H1 (cell line): ENCODE measurements around the gene OR11A1. TPM values are rescaled to one million over a fixed set of nuclear protein-coding genes. Genes with fewer than 3 reads are reported as not detected.

Source experiments
- CTCF ChIA-PET: fragments of 300-600 bp; sonication (Branson Sonifier 250); formaldehyde crosslinking; loops from one replicate; lab custom pipeline; 2021; ENCODE audit not compliant: partially characterized antibody; lab: Charles Lee
- POLR2A ChIA-PET: fragments of 300-600 bp; sonication (Branson Sonifier 250); formaldehyde crosslinking; loops from one replicate; lab custom pipeline; 2021; ENCODE audit warnings: inconsistent platforms; ENCODE audit not compliant: partially characterized antibody; lab: Charles Lee
- DNase-seq, 2 experiments: peaks; one replicate each; pipeline versions ENCODE4 v3.0.0 to v3.0.0-alpha.2; 2010 to 2022; ENCODE audit warnings: low spot score in 2 of 2, low read depth in 1 of 2, mixed read lengths in 1 of 2
- FAIRE-seq: peaks from 2 replicates; lab custom pipeline; 2011; peaks lifted over from hg19 to GRCh38; lab: Jason Lieb, UNC
- H2AFZ ChIP-seq: 2 replicates; pipeline ENCODE4 v1.8.1; 2012; ENCODE audit warnings: low read length, inconsistent platforms
- H2AK5ac ChIP-seq: 2 replicates; pipeline ENCODE4 v1.6.1; 2013; ENCODE audit warnings: low read depth, low read length
- H2BK120ac ChIP-seq: replicated peaks from 2 replicates; pipeline ENCODE3; 2013; ENCODE audit warnings: low read depth, low read length, inconsistent platforms
- H2BK12ac ChIP-seq: 2 replicates; pipeline ENCODE4 v1.6.1; 2013; ENCODE audit warnings: low read depth, low read length
- H2BK15ac ChIP-seq: 2 replicates; pipeline ENCODE4 v1.6.1; 2013; ENCODE audit warnings: low read length
- H2BK20ac ChIP-seq: 2 replicates; pipeline ENCODE4 v1.6.1; 2013; ENCODE audit warnings: low read length
- H2BK5ac ChIP-seq: 2 replicates; pipeline ENCODE4 v1.6.1; 2013; ENCODE audit warnings: low read depth, low read length
- H3K14ac ChIP-seq: 2 replicates; pipeline ENCODE4 v1.6.1; 2013; ENCODE audit warnings: inconsistent platforms; ENCODE audit not compliant: insufficient read length
- H3K18ac ChIP-seq: 2 replicates; pipeline ENCODE4 v1.6.1; 2013; ENCODE audit warnings: low read length; ENCODE audit errors: extremely low read depth
- H3K23ac ChIP-seq: 2 replicates; pipeline ENCODE4 v1.6.1; 2013; ENCODE audit warnings: inconsistent platforms; ENCODE audit not compliant: insufficient read length
- H3K23me2 ChIP-seq: 2 replicates; pipeline ENCODE4 v1.6.1; 2013; ENCODE audit warnings: low read depth, low read length
- H3K27ac ChIP-seq: 2 replicates; pipeline ENCODE4 v1.6.1; 2011; ENCODE audit warnings: low read depth, low read length, inconsistent platforms
- H3K27me3 ChIP-seq, 4 experiments: replicated peaks in 1 of 4; 1 replicate in 1 of 4; 2 replicates in 3 of 4; pipeline versions ENCODE4 v1.6.1 to v1.8.1; 2011 to 2013; ENCODE audit warnings: low read length in 3 of 4, mild to moderate bottlenecking in 3 of 4, inconsistent platforms in 2 of 4, mixed read lengths in 2 of 4, moderate library complexity in 1 of 4; ENCODE audit not compliant: control insufficient read depth in 3 of 4, insufficient read depth in 3 of 4; ENCODE audit errors: extremely low read depth in 1 of 4
- H3K36me3 ChIP-seq, 4 experiments: 2 replicates each; pipeline versions ENCODE4 v1.6.1 to v1.8.1; 2011 to 2013; ENCODE audit warnings: mild to moderate bottlenecking in 4 of 4, low read length in 3 of 4, moderate library complexity in 2 of 4, control low read depth in 1 of 4, inconsistent platforms in 1 of 4; ENCODE audit not compliant: insufficient read depth in 4 of 4, control insufficient read depth in 2 of 4
- H3K4ac ChIP-seq: replicated peaks from 2 replicates; pipeline ENCODE3; 2013; ENCODE audit warnings: low read length, low read depth, mixed read lengths, inconsistent platforms; ENCODE audit not compliant: insufficient read length
- H3K4me1 ChIP-seq, 4 experiments: replicated peaks in 1 of 4; 1 replicate in 1 of 4; 2 replicates in 3 of 4; pipeline versions ENCODE4 v1.6.1 to v1.8.1; 2011 to 2013; ENCODE audit warnings: low read length in 3 of 4, inconsistent platforms in 2 of 4, mixed read lengths in 1 of 4; ENCODE audit not compliant: insufficient read depth in 4 of 4, control insufficient read depth in 3 of 4
- H3K4me2 ChIP-seq, 2 experiments: 2 replicates each; pipeline versions ENCODE4 v1.6.1 to v1.8.1; 2011 to 2013; ENCODE audit warnings: low read depth in 2 of 2, low read length in 2 of 2, control low read depth in 1 of 2, inconsistent platforms in 1 of 2, mild to moderate bottlenecking in 1 of 2; ENCODE audit not compliant: insufficient read depth in 1 of 2
- H3K4me3 ChIP-seq, 4 experiments: fragments of 200-600, 300-600 bp in 1 of 4; sonication (generic), shearing (Covaris generic), sonication (Bioruptor Twin) in 1 of 4; 2 replicates each; pipeline versions ENCODE4 v1.5.1 to v1.8.1; 2011 to 2016; ENCODE audit warnings: low read length in 4 of 4, low read depth in 3 of 4, control low read depth in 2 of 4, inconsistent platforms in 2 of 4, mild to moderate bottlenecking in 2 of 4, mixed read lengths in 1 of 4, moderate library complexity in 1 of 4; ENCODE audit not compliant: insufficient read depth in 2 of 4; ENCODE audit errors: extremely low read depth in 1 of 4
- H3K56ac ChIP-seq: replicated peaks from 2 replicates; pipeline ENCODE3; 2013; ENCODE audit warnings: low read depth, mild to moderate bottlenecking, mixed read lengths, low read length, inconsistent platforms; ENCODE audit not compliant: insufficient read length
- H3K79me1 ChIP-seq: 2 replicates; pipeline ENCODE4 v1.6.1; 2013; ENCODE audit warnings: low read depth, low read length, control low read depth
- H3K79me2 ChIP-seq, 2 experiments: 2 replicates each; pipeline versions ENCODE4 v1.6.1 to v1.8.1; 2012 to 2013; ENCODE audit warnings: low read length in 2 of 2, mild to moderate bottlenecking in 2 of 2, inconsistent platforms in 1 of 2; ENCODE audit not compliant: insufficient read depth in 2 of 2, control insufficient read depth in 1 of 2
- H3K9ac ChIP-seq, 4 experiments: replicated peaks in 1 of 4; 1 replicate in 1 of 4; 2 replicates in 3 of 4; pipeline versions ENCODE4 v1.6.1 to v1.8.1; 2011 to 2013; ENCODE audit warnings: low read depth in 3 of 4, low read length in 3 of 4, control low read depth in 2 of 4, mild to moderate bottlenecking in 2 of 4, moderate library complexity in 2 of 4, inconsistent platforms in 1 of 4; ENCODE audit errors: extremely low read depth in 1 of 4
- H3K9me3 ChIP-seq, 2 experiments: 2 replicates each; pipeline versions ENCODE4 v1.6.1 to v1.8.1; 2012 to 2013; ENCODE audit warnings: mild to moderate bottlenecking in 2 of 2, moderate library complexity in 2 of 2, control low read depth in 1 of 2, inconsistent platforms in 1 of 2, low read depth in 1 of 2, low read length in 1 of 2, mixed read lengths in 1 of 2; ENCODE audit not compliant: insufficient read depth in 2 of 2
- H4K20me1 ChIP-seq, 2 experiments: replicated peaks in 1 of 2; 2 replicates each; pipeline versions ENCODE3 to v1.8.1; 2011 to 2013; ENCODE audit warnings: inconsistent platforms in 2 of 2, low read length in 2 of 2, mild to moderate bottlenecking in 1 of 2; ENCODE audit not compliant: insufficient read depth in 2 of 2, control insufficient read depth in 1 of 2
- H4K5ac ChIP-seq: 2 replicates; pipeline ENCODE4 v1.6.1; 2013; ENCODE audit warnings: low read length, low read depth, mixed read lengths, inconsistent platforms; ENCODE audit not compliant: insufficient read length
- H4K8ac ChIP-seq: 2 replicates; pipeline ENCODE4 v1.8.0; 2013; ENCODE audit warnings: mild to moderate bottlenecking, moderate library complexity, low read length, inconsistent platforms; ENCODE audit not compliant: insufficient read depth; ENCODE audit errors: extremely low read depth
- H4K91ac ChIP-seq: replicated peaks from 2 replicates; pipeline ENCODE3; 2013; ENCODE audit warnings: low read length, mixed read lengths, inconsistent platforms; ENCODE audit not compliant: insufficient read length
- BACH1 ChIP-seq: IDR thresholded peaks from 2 replicates; pipeline ENCODE4 v1.6.1; 2012; ENCODE audit warnings: low read length, improper control_type of control experiment
- JUND ChIP-seq: IDR thresholded peaks from 2 replicates; pipeline ENCODE4 v1.6.1; 2011; ENCODE audit warnings: mild to moderate bottlenecking, improper control_type of control experiment, low read length
- MAFK ChIP-seq: IDR thresholded peaks from 2 replicates; pipeline ENCODE4 v1.6.1; 2012; ENCODE audit warnings: low read depth, mild to moderate bottlenecking, improper control_type of control experiment, low read length
- RBBP5 ChIP-seq: IDR thresholded peaks from 2 replicates; pipeline ENCODE4 v1.7.1; 2012; ENCODE audit warnings: low read depth, mild to moderate bottlenecking, inconsistent platforms, low read length, moderate library complexity, borderline replicate concordance
- TAF1 ChIP-seq: IDR thresholded peaks from 2 replicates; pipeline ENCODE4 v1.6.1; 2011; ENCODE audit warnings: mild to moderate bottlenecking, low read depth, low read length
- TCF12 ChIP-seq: IDR thresholded peaks from 2 replicates; pipeline ENCODE4 v1.6.1; 2011; ENCODE audit warnings: low read depth, mild to moderate bottlenecking, low read length
- WGBS, 2 experiments: shearing (Covaris generic) in 1 of 2; methylation state at CpG; one replicate each; pipeline versions ENCODE4 v1.1.6 to v1.1.7; 2013 to 2015; ENCODE audit warnings: low lambda C conversion rate in 2 of 2, mixed read lengths in 2 of 2, inconsistent platforms in 1 of 2, low coverage in 1 of 2, missing lambda C conversion rate in 1 of 2; ENCODE audit not compliant: insufficient replicate concordance in 2 of 2, insufficient coverage in 1 of 2, insufficient read length in 1 of 2; ENCODE audit errors: extremely low coverage in 1 of 2, missing lambda C conversion rate in 1 of 2; 5-methylcytosine and 5-hydroxymethylcytosine counted together
- polyA plus RNA-seq, 7 experiments: library from polyadenylated mRNA; depleted of rRNA in 3 of 7; stranded (reverse) in 5 of 7; unstranded in 2 of 7; fragments of >200 nt in 5 of 7; fragments of 200-250 nt in 2 of 7; gene quantifications; 1 replicate in 5 of 7; 2 replicates in 1 of 7; 4 replicates in 1 of 7; pipeline versions ENCODE4 v1.2.1 to v1.2.3, GENCODE V29; 2011 to 2013; ENCODE audit warnings: missing spikeins in 2 of 7, mixed read lengths in 2 of 7
- total RNA-seq: library from RNA; stranded (reverse); fragmentation: NEBNext Ultra II Directional; extraction: Animal tissue kit (Norgen Biotek cat#: 25700); gene quantifications from 2 replicates; pipeline ENCODE4 v1.2.1, GENCODE V29; 2021

OR11A1 gene
- total and polyA plus RNA-seq, 2 of the 8 experiments (the other 6 are each of a cell fraction or from before 2014, with no cell fraction given) = not detected

- no peak overlapping the region; the same call in 1 of the 2 replicates for H2AFZ ChIP-seq
- DNase-seq = peak in 1 of 2 experiments; percentile 14
- H3K9me3 ChIP-seq = no peaks in the 10 kb centered on the region
- 0 out of 7 replicates have a peak overlapping the region, but pooled peaks of 1 of the 4 experiments have one; percentile 9 for H3K9ac ChIP-seq
- 90% methylated on average over 5 of the region's 5 CpGs; no CpG with 5 or more reads in 1 of the 2 experiments for WGBS, 2 experiments
- no peak overlapping the region for H4K8ac ChIP-seq
- H2BK120ac ChIP-seq = no peak overlapping the region
- H4K20me1 ChIP-seq = no peaks in the 10 kb centered on the region
- H3K79me1 ChIP-seq = no peaks in the 10 kb centered on the region; the same call in 1 of the 2 replicates
- H3K23me2 ChIP-seq = no peaks in the 10 kb centered on the region
- H3K27ac ChIP-seq = no peak overlapping the region
- H3K27me3 ChIP-seq = no peaks in the 10 kb centered on the region
- ChIA-PET POLR2A (no interaction called here), CTCF (no interaction called here)
- H3K23ac ChIP-seq = no peak overlapping the region
- no peak overlapping the region for H3K4me3 ChIP-seq
- H2BK12ac ChIP-seq = no peak overlapping the region
- no peak overlapping the region for H2BK20ac ChIP-seq
- H3K4me2 ChIP-seq = no peak overlapping the region
- H3K4ac ChIP-seq = no peak overlapping the region
- H3K14ac ChIP-seq = no peak overlapping the region
- H3K79me2 ChIP-seq = no peaks in the 10 kb centered on the region
- no peak overlapping the region for H3K18ac ChIP-seq
- no peak overlapping the region for H2BK15ac ChIP-seq
- H2AK5ac ChIP-seq = no peak overlapping the region
- H3K4me1 ChIP-seq = no peaks in the 10 kb centered on the region; a peak in 1 of 7 replicates
- H4K5ac ChIP-seq = no peak overlapping the region
- no peak for FAIRE-seq
- H3K56ac ChIP-seq = no peak overlapping the region
- TF ChIP-seq TAF1 (no peak), BACH1 (no peak), MAFK (no peak), JUND (no peak), TCF12 (no peak), RBBP5 (no peak)
- H3K36me3 ChIP-seq = no peaks in the 10 kb centered on the region
- H4K91ac ChIP-seq = no peak overlapping the region
- no peak overlapping the region; the same call in 1 of the 2 replicates for H2BK5ac ChIP-seq
Measured at GRCh38 chr6:29502597-29502996, 45.7 kb upstream of the OR11A1 start.
